SK-N-SH (cell line): ENCODE measurements around the gene CYP2B6. TPM values are rescaled to one million over a fixed set of nuclear protein-coding genes. Genes with fewer than 3 reads are reported as not detected.

ENCODE experiments used
- CTCF ChIA-PET: fragments of 300-600, 350-600 bp; formaldehyde crosslinking; extraction: SDS; loops from one replicate; lab custom pipeline; 2021; lab: Yijun Ruan, JAX
- POLR2A ChIA-PET: fragments of 350-600 bp; sonication (Branson Sonifier 250); formaldehyde crosslinking; extraction: SDS; loops from one replicate; lab custom pipeline; 2020; ENCODE audit warnings: antibody characterized with exemption, inconsistent platforms; lab: Yijun Ruan, JAX
- DNase-seq: peaks from one replicate; pipeline ENCODE4 v3.0.0; 2012
- H2AFZ ChIP-seq: fragments of 200-600 bp; sonication (generic); 2 replicates; pipeline ENCODE4 v1.8.1; 2016; ENCODE audit warnings: antibody characterized with exemption, mild to moderate bottlenecking, low read depth
- H3F3A ChIP-seq: fragments of 200-600 bp; sonication (generic); replicated peaks from 2 replicates; pipeline ENCODE3; 2016; ENCODE audit warnings: antibody characterized with exemption, mild to moderate bottlenecking; ENCODE audit not compliant: insufficient read depth
- H3K27ac ChIP-seq, 2 experiments: fragments of 200-500 bp in 1 of 2; fragments of 200-600 bp in 1 of 2; sonication (Bioruptor generic) in 1 of 2; sonication (generic), shearing (Covaris generic) in 1 of 2; 2 replicates each; pipeline versions ENCODE4 v1.5.1 to v1.6.1; 2014 to 2016; ENCODE audit warnings: low read depth in 2 of 2, inconsistent platforms in 1 of 2, low read length in 1 of 2, mild to moderate bottlenecking in 1 of 2, mixed read lengths in 1 of 2
- H3K27me3 ChIP-seq: fragments of 200-600 bp; sonication (generic), shearing (Covaris generic); 2 replicates; pipeline ENCODE4 v1.6.1; 2016; ENCODE audit warnings: mixed run types; ENCODE audit not compliant: insufficient read depth
- H3K36me3 ChIP-seq, 2 experiments: fragments of 200-500 bp in 1 of 2; fragments of 200-600 bp in 1 of 2; sonication (Bioruptor generic) in 1 of 2; sonication (generic) in 1 of 2; replicated peaks in 1 of 2; 2 replicates each; pipeline versions ENCODE3 to v1.5.1; 2014 to 2016; ENCODE audit warnings: low read length in 1 of 2, mild to moderate bottlenecking in 1 of 2; ENCODE audit not compliant: insufficient read depth in 2 of 2, control insufficient read depth in 1 of 2
- H3K4me1 ChIP-seq, 2 experiments: fragments of 200-500 bp in 1 of 2; fragments of 200-600 bp in 1 of 2; sonication (Bioruptor generic) in 1 of 2; sonication (generic), shearing (Covaris generic) in 1 of 2; 2 replicates each; pipeline versions ENCODE4 v1.5.1 to v1.6.1; 2014 to 2016; ENCODE audit warnings: low read depth in 1 of 2, low read length in 1 of 2, mixed run types in 1 of 2; ENCODE audit not compliant: insufficient read depth in 2 of 2, control insufficient read depth in 1 of 2
- H3K4me2 ChIP-seq: fragments of 200-600 bp; sonication (generic), shearing (Covaris generic); 2 replicates; pipeline ENCODE4 v1.6.1; 2017; ENCODE audit warnings: mixed run types
- H3K4me3 ChIP-seq, 2 experiments: fragments of 200-500 bp in 1 of 2; fragments of 200-600 bp in 1 of 2; sonication (Bioruptor generic) in 1 of 2; sonication (generic), shearing (Covaris generic) in 1 of 2; 2 replicates each; pipeline versions ENCODE4 v1.5.1 to v1.8.1; 2014 to 2016; ENCODE audit warnings: low read depth in 2 of 2, inconsistent platforms in 1 of 2, low read length in 1 of 2, mild to moderate bottlenecking in 1 of 2, mixed read lengths in 1 of 2, moderate library complexity in 1 of 2
- H3K79me2 ChIP-seq: fragments of 200-600 bp; sonication (generic); 2 replicates; pipeline ENCODE4 v1.8.1; 2017; ENCODE audit warnings: mild to moderate bottlenecking; ENCODE audit not compliant: insufficient read depth
- H3K9ac ChIP-seq: fragments of 200-600 bp; sonication (generic); 2 replicates; pipeline ENCODE4 v1.6.1; 2017; ENCODE audit warnings: mixed run types
- H3K9me2 ChIP-seq: fragments of 200-600 bp; sonication (generic); 2 replicates; pipeline ENCODE4 v1.6.1; 2017; ENCODE audit warnings: mixed run types
- H3K9me3 ChIP-seq: fragments of 200-600 bp; sonication (generic); 2 replicates; pipeline ENCODE4 v1.6.1; 2017; ENCODE audit warnings: mixed run types, mild to moderate bottlenecking, moderate library complexity
- H4K20me1 ChIP-seq: fragments of 200-600 bp; sonication (generic); 2 replicates; pipeline ENCODE4 v1.6.1; 2017; ENCODE audit warnings: mild to moderate bottlenecking, mixed run types; ENCODE audit not compliant: insufficient read depth
- ELF1 ChIP-seq: IDR thresholded peaks from 2 replicates; pipeline ENCODE4 v1.4.0; 2012
- EZH2phosphoT487 ChIP-seq: fragments of 200-600 bp; sonication (generic); IDR thresholded peaks from 2 replicates; pipeline ENCODE4 v1.6.1; 2017; ENCODE audit warnings: low read depth, mixed run types, mild to moderate bottlenecking, antibody characterized with exemption, moderate library complexity, borderline replicate concordance
- FOSL2 ChIP-seq: IDR thresholded peaks from 2 replicates; pipeline ENCODE4 v1.4.0; 2012; ENCODE audit warnings: low read depth, mild to moderate bottlenecking, moderate library complexity, borderline replicate concordance
- GABPA ChIP-seq: IDR thresholded peaks from 2 replicates; pipeline ENCODE4 v1.4.0; 2012; ENCODE audit warnings: low read depth, mild to moderate bottlenecking
- JUND ChIP-seq: IDR thresholded peaks from 2 replicates; pipeline ENCODE4 v1.4.0; 2012
- MEF2A ChIP-seq: IDR thresholded peaks from 2 replicates; pipeline ENCODE4 v1.4.0; 2012; ENCODE audit warnings: low read depth, borderline replicate concordance
- NFIC ChIP-seq: IDR thresholded peaks from 2 replicates; pipeline ENCODE4 v1.4.0; 2012; ENCODE audit warnings: borderline replicate concordance
- POLR2AphosphoS5 ChIP-seq: IDR thresholded peaks from 2 replicates; pipeline ENCODE4 v1.6.1; 2012; ENCODE audit warnings: low read depth, low read length
- RXRA ChIP-seq: IDR thresholded peaks from 2 replicates; pipeline ENCODE4 v1.4.0; 2012; ENCODE audit warnings: low read depth, mild to moderate bottlenecking, borderline replicate concordance
- SIN3A ChIP-seq: IDR thresholded peaks from 2 replicates; pipeline ENCODE4 v1.6.1; 2012; ENCODE audit warnings: low read depth, mild to moderate bottlenecking, low read length, moderate library complexity, borderline replicate concordance
- TCF12 ChIP-seq: IDR thresholded peaks from 2 replicates; pipeline ENCODE4 v1.4.0; 2012
- YY1 ChIP-seq: IDR thresholded peaks from 2 replicates; pipeline ENCODE4 v1.4.0; 2012; ENCODE audit warnings: low read depth, mild to moderate bottlenecking
- WGBS: methylation state at CpG from one replicate; pipeline ENCODE4 v1.1.6; 2017; ENCODE audit warnings: low lambda C conversion rate; 5-methylcytosine and 5-hydroxymethylcytosine counted together
- polyA plus RNA-seq, 3 experiments: library from polyadenylated mRNA; depleted of rRNA; stranded (reverse); fragments of >200 nt; gene quantifications; 2 replicates each; pipeline ENCODE4 v1.2.3, GENCODE V29; 2012
- TF ChIP-seq, protein P1 (sequence below): fragments of 150-350 bp; IDR thresholded peaks from 2 replicates; pipeline ENCODE4 v1.6.1; 2016; ENCODE audit warnings: mild to moderate bottlenecking, low read depth, low read length
- TF ChIP-seq, protein P2 (sequence below): IDR thresholded peaks from 2 replicates; pipeline ENCODE4 v1.4.0; 2012; ENCODE audit warnings: low read depth, borderline replicate concordance
- TF ChIP-seq, protein P3 (sequence below): fragments of 150-350 bp; IDR thresholded peaks from 2 replicates; pipeline ENCODE4 v1.6.1; 2017; ENCODE audit warnings: antibody characterized with exemption, low read length, low read depth, borderline replicate concordance
- TF ChIP-seq, protein P4 (sequence below): IDR thresholded peaks from 2 replicates; pipeline ENCODE4 v1.4.0; 2012; ENCODE audit warnings: low read depth, borderline replicate concordance
- TF ChIP-seq, protein P5 (sequence below): IDR thresholded peaks from 2 replicates; pipeline ENCODE4; 2012

The CYP2B6 gene
- polyA plus RNA-seq, 1 of the 3 experiments (the other 2 are of a cell fraction), result not detected

DNA sequence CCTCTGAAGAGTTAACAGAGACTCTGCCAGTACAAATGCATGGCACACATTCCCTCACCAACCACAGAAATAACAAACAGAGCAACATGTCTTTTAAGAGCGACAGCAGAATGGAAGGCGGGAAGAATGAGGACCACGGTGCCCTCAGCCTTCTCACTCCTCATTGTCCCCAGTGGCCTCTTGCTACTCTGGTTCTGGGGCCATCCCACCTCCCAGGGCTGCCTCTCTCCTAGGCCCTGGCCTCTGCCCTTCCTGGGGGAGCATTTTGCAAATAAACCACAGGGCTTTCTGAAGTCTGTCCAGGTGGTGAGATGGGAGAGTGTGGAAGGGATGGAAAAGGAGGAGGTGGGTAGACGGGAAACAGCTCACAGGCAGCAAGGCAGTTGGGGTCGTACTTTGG, 28.3 kb downstream of the CYP2B6 start:
- Histone ChIP-seq H3F3A (no peaks in the 10 kb centered on the region), H3K4me1 (no peaks in the 10 kb centered on the region), H3K36me3 (no peaks in the 10 kb centered on the region), H3K9me3 (no peaks in the 10 kb centered on the region), H4K20me1 (no peaks in the 10 kb centered on the region), H3K27ac (no peak overlapping the region), H2AFZ (no peak overlapping the region), H3K4me3 (no peak overlapping the region), H3K27me3 (peaks cover 29% of the 10 kb centered on the region), H3K4me2 (no peak overlapping the region), H3K9me2 (no peaks in the 10 kb centered on the region), H3K9ac (no peak overlapping the region), H3K79me2 (no peaks in the 10 kb centered on the region)
- POLR2A ChIA-PET, result no interaction called here
- no peak for TF ChIP-seq NFIC
- TF ChIP-seq RXRA, result no peak
- TF ChIP-seq, protein P1, sequence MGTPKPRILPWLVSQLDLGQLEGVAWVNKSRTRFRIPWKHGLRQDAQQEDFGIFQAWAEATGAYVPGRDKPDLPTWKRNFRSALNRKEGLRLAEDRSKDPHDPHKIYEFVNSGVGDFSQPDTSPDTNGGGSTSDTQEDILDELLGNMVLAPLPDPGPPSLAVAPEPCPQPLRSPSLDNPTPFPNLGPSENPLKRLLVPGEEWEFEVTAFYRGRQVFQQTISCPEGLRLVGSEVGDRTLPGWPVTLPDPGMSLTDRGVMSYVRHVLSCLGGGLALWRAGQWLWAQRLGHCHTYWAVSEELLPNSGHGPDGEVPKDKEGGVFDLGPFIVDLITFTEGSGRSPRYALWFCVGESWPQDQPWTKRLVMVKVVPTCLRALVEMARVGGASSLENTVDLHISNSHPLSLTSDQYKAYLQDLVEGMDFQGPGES, result no peak
- TF ChIP-seq, protein P2, sequence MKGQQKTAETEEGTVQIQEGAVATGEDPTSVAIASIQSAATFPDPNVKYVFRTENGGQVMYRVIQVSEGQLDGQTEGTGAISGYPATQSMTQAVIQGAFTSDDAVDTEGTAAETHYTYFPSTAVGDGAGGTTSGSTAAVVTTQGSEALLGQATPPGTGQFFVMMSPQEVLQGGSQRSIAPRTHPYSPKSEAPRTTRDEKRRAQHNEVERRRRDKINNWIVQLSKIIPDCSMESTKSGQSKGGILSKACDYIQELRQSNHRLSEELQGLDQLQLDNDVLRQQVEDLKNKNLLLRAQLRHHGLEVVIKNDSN, result no peak
- TF ChIP-seq POLR2AphosphoS5, result no peak
- TF ChIP-seq ELF1, result no peak
- TF ChIP-seq, protein P3, sequence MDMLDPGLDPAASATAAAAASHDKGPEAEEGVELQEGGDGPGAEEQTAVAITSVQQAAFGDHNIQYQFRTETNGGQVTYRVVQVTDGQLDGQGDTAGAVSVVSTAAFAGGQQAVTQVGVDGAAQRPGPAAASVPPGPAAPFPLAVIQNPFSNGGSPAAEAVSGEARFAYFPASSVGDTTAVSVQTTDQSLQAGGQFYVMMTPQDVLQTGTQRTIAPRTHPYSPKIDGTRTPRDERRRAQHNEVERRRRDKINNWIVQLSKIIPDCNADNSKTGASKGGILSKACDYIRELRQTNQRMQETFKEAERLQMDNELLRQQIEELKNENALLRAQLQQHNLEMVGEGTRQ, result no peak
- TF ChIP-seq, protein P4, sequence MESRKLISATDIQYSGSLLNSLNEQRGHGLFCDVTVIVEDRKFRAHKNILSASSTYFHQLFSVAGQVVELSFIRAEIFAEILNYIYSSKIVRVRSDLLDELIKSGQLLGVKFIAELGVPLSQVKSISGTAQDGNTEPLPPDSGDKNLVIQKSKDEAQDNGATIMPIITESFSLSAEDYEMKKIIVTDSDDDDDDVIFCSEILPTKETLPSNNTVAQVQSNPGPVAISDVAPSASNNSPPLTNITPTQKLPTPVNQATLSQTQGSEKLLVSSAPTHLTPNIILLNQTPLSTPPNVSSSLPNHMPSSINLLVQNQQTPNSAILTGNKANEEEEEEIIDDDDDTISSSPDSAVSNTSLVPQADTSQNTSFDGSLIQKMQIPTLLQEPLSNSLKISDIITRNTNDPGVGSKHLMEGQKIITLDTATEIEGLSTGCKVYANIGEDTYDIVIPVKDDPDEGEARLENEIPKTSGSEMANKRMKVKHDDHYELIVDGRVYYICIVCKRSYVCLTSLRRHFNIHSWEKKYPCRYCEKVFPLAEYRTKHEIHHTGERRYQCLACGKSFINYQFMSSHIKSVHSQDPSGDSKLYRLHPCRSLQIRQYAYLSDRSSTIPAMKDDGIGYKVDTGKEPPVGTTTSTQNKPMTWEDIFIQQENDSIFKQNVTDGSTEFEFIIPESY, result no peak
- no peak for TF ChIP-seq SIN3A
- no peak for TF ChIP-seq EZH2phosphoT487
- TF ChIP-seq, protein P5, sequence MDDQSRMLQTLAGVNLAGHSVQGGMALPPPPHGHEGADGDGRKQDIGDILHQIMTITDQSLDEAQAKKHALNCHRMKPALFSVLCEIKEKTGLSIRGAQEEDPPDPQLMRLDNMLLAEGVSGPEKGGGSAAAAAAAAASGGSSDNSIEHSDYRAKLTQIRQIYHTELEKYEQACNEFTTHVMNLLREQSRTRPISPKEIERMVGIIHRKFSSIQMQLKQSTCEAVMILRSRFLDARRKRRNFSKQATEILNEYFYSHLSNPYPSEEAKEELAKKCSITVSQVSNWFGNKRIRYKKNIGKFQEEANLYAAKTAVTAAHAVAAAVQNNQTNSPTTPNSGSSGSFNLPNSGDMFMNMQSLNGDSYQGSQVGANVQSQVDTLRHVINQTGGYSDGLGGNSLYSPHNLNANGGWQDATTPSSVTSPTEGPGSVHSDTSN, result no peak
- no peak for TF ChIP-seq TCF12
- TF ChIP-seq FOSL2, result no peak
- TF ChIP-seq GABPA, result no peak
- TF ChIP-seq YY1, result no peak
- TF ChIP-seq MEF2A, result no peak
- no peak for TF ChIP-seq JUND
- DNase-seq, result no peak
- 6% methylated on average over 5 of the region's 5 CpGs for WGBS
- CTCF ChIA-PET, result no interaction called here
